PC-3 (cell line): ENCODE results near the gene TCF7. TPM values are rescaled to one million over a fixed set of nuclear protein-coding genes. Genes with fewer than 3 reads are reported as not detected.

Experiments
- ATAC-seq: fragments of 200-7000 bp; cut with Tn5 transposase; 2 replicates; pipeline ENCODE4 v1.9.1; 2020; ENCODE audit warnings: mild to moderate bottlenecking, moderate library complexity
- Bru-seq: library from RNA; stranded (reverse); fragments of 400-500 nt; gene quantifications from one replicate; lab custom pipeline; 2021; lab: Mats Ljungman, UMichigan
- BruChase-seq, 2 experiments: library from RNA; stranded (reverse); fragments of 400-500 nt; gene quantifications; one replicate each; lab custom pipeline; 2021; lab: Mats Ljungman, UMichigan
- BruUV-seq: library from RNA; stranded (reverse); fragments of 400-500 nt; replicated peaks from 2 replicates; lab custom pipeline; 2021; lab: Mats Ljungman, UMichigan
- CTCF ChIA-PET: fragments of 300-600 bp; sonication (Branson Sonifier 250); formaldehyde crosslinking; loops from one replicate; lab custom pipeline; 2022; ENCODE audit warnings: antibody characterized with exemption; lab: Charles Lee
- POLR2A ChIA-PET: fragments of 300-600 bp; sonication (Branson Sonifier 250); formaldehyde crosslinking; loops from one replicate; lab custom pipeline; 2022; ENCODE audit warnings: antibody characterized with exemption; ENCODE audit not compliant: unreplicated experiment; lab: Charles Lee
- DNase-seq: peaks from one replicate; pipeline ENCODE4 v3.0.0-alpha.2; 2015
- H2AFZ ChIP-seq: fragments of 300-600 bp; sonication (generic); 2 replicates; pipeline ENCODE4 v1.6.0; 2016; ENCODE audit warnings: antibody characterized with exemption, low read length
- H3F3A ChIP-seq: fragments of 300-600 bp; sonication (generic); one replicate; pipeline ENCODE4 v1.6.0; 2017; ENCODE audit warnings: antibody characterized with exemption, low read length, control low read depth, mild to moderate bottlenecking; ENCODE audit not compliant: unreplicated experiment
- H3K27ac ChIP-seq: fragments of 300-600 bp; sonication (generic); 2 replicates; pipeline ENCODE4 v1.5.1; 2016; ENCODE audit warnings: mild to moderate bottlenecking, low read length
- H3K27me3 ChIP-seq: fragments of 300-600 bp; sonication (generic); 2 replicates; pipeline ENCODE4 v1.6.1; 2016; ENCODE audit warnings: low read length, mixed read lengths
- H3K36me3 ChIP-seq: fragments of 300-600 bp; sonication (generic); 2 replicates; pipeline ENCODE4 v1.6.1; 2016; ENCODE audit warnings: low read depth, mixed run types, low read length, mixed read lengths
- H3K4me1 ChIP-seq: fragments of 300-600 bp; sonication (generic); 2 replicates; pipeline ENCODE4 v1.5.1; 2016; ENCODE audit warnings: low read length; ENCODE audit not compliant: insufficient read depth
- H3K4me2 ChIP-seq: fragments of 300-600 bp; sonication (generic); 2 replicates; pipeline ENCODE4 v1.6.0; 2016; ENCODE audit warnings: low read length
- H3K4me3 ChIP-seq: fragments of 300-600 bp; sonication (generic); 2 replicates; pipeline ENCODE4 v1.5.1; 2016; ENCODE audit warnings: mild to moderate bottlenecking, low read length, mixed read lengths
- H3K79me2 ChIP-seq: fragments of 300-600 bp; sonication (generic); 2 replicates; pipeline ENCODE4 v1.6.1; 2017; ENCODE audit warnings: low read length, mixed read lengths
- H3K9ac ChIP-seq: fragments of 300-600 bp; sonication (generic); 2 replicates; pipeline ENCODE4 v1.6.0; 2016; ENCODE audit warnings: mild to moderate bottlenecking, low read length
- H3K9me2 ChIP-seq: fragments of 300-600 bp; sonication (generic); replicated peaks from 2 replicates; pipeline ENCODE4 v1.6.1; 2016; ENCODE audit warnings: mixed run types, low read length, mixed read lengths
- H3K9me3 ChIP-seq: fragments of 300-600 bp; sonication (generic); 2 replicates; pipeline ENCODE4 v1.6.1; 2016; ENCODE audit warnings: low read length, mixed read lengths
- H4K20me1 ChIP-seq: fragments of 300-600 bp; sonication (generic); 2 replicates; pipeline ENCODE4 v1.6.1; 2016; ENCODE audit warnings: low read length, mixed read lengths
- CTCF ChIP-seq: fragments of 300-600 bp; sonication (generic); conservative IDR thresholded peaks from 2 replicates; pipeline ENCODE4 v1.5.1; 2017; ENCODE audit warnings: antibody characterized with exemption, low read depth, mild to moderate bottlenecking, low read length
- EZH2 ChIP-seq: fragments of 300-600 bp; sonication (generic); IDR thresholded peaks from one replicate; pipeline ENCODE4 v1.6.1; 2017; ENCODE audit warnings: antibody characterized with exemption, mild to moderate bottlenecking, low read length; ENCODE audit not compliant: unreplicated experiment
- EZH2phosphoT487 ChIP-seq: fragments of 300-600 bp; sonication (generic); IDR thresholded peaks from 2 replicates; pipeline ENCODE4 v1.6.1; 2018; ENCODE audit warnings: mild to moderate bottlenecking, antibody characterized with exemption, low read length, borderline replicate concordance
- intact Hi-C: fragments of 100-400 bp; cut with micrococcal nuclease; formaldehyde crosslinking; loops from 2 replicates; pipeline ENCODE4 v1.9.0; 2023
- long read RNA-seq: library from polyadenylated mRNA; unstranded; transcript quantifications from one replicate; pipeline ENCODE4 v2.0.0, GENCODE V29; 2021; ENCODE audit not compliant: unreplicated experiment
- total RNA-seq: library from RNA; depleted of rRNA; stranded (reverse); fragments of >200 nt; gene quantifications from 2 replicates; pipeline ENCODE4 v1.2.3, GENCODE V29; 2014; rRNA removed

The TCF7 gene
- total RNA-seq (3.9 and 7.0 TPM in 2 replicates), Bru-seq, nascent RNA (percentile 39 among the genes with signal in this experiment), BruChase-seq, experiment 1, labeled RNA remaining after a 6-hour chase (percentile 38 among the genes with signal in this experiment), BruChase-seq, experiment 2, labeled RNA remaining after a 2-hour chase (percentile 39 among the genes with signal in this experiment)
- long read RNA-seq, partial matches to known transcripts, result 2 of 17 reads
- long read RNA-seq, other reads (novel, unspliced or antisense), result 15 of 17 reads

- Histone ChIP-seq H3K4me1 (peaks cover 2% of the 10 kb centered on the region; the same call in 1 of the 2 replicates), H3K36me3 (no peaks in the 10 kb centered on the region), H3K4me2 (peak within 1 kb of the TSS; percentile 83), H3K9me3 (no peaks in the 10 kb centered on the region), H2AFZ (peak within 1 kb of the TSS; percentile 75), H3K9me2 (no peaks in the 10 kb centered on the region), H3K4me3 (peak within 1 kb of the TSS; percentile 67), H3F3A (no peaks in the 10 kb centered on the region), H3K79me2 (no peaks in the 10 kb centered on the region), H4K20me1 (no peaks in the 10 kb centered on the region), H3K27ac (no peak within 1 kb of the TSS), H3K9ac (peak within 1 kb of the TSS; percentile 17), H3K27me3 (no peaks in the 10 kb centered on the region)
- intact Hi-C loops, result no loop called here
- TF ChIP-seq EZH2phosphoT487 (no peak), EZH2 (no peak), CTCF (no peak)
- POLR2A ChIA-PET, result interaction anchor here (0.6 to 0.7 kb wide), 2 partner anchors 190 to 765 kb away, joined by 10 to 15 read pairs; no protein-coding TSS in a partner anchor
- BruUV-seq, result TSS peak; percentile 68
- ATAC-seq, result peak; percentile 92
- peak; percentile 75 for DNase-seq
- CTCF ChIA-PET, result interaction anchor here (1.9 kb wide), 1 partner anchor 75 kb away, joined by 6 read pairs; no protein-coding TSS in a partner anchor
Observed at GRCh38 chr5:134113902-134114875, at the start of gene TCF7. Gene TCF7, plus strand, starts transcription at chr5:134114681. Its CDS starts 226 bp downstream, at chr5:134114907.

GRCh38 chr5:134069553-134069952 is 44.9 kb upstream of the TCF7 start:
- Histone ChIP-seq H3K27me3 (no peaks in the 10 kb centered on the region), H3K9me3 (no peaks in the 10 kb centered on the region), H3K36me3 (no peaks in the 10 kb centered on the region), H3K4me1 (no peaks in the 10 kb centered on the region), H3K4me3 (no peak overlapping the region), H3K9me2 (no peaks in the 10 kb centered on the region), H2AFZ (no peak overlapping the region), H3K27ac (no peak overlapping the region), H3K9ac (no peak overlapping the region), H3K4me2 (no peak overlapping the region), H3K79me2 (no peaks in the 10 kb centered on the region), H3F3A (no peaks in the 10 kb centered on the region), H4K20me1 (no peaks in the 10 kb centered on the region)
- ChIA-PET POLR2A (no interaction called here), CTCF (no interaction called here)
- no peak for DNase-seq
- intact Hi-C loops, result no loop called here
- no peak for TF ChIP-seq EZH2phosphoT487
- no peak for TF ChIP-seq EZH2
- TF ChIP-seq CTCF, result no peak
- ATAC-seq, result no peak
- no TSS peak for BruUV-seq
